ENCODE data around the gene HNRNPA1L2. TPM values are rescaled to one million over a fixed set of nuclear protein-coding genes. Genes with fewer than 3 reads are reported as not detected.

The HNRNPA1L2 gene
- total and polyA plus RNA-seq, 10 of the 15 experiments (the other 5 are each of a cell fraction or from before 2014, with no cell fraction given), result 3.3 to 12.0 (median 7.8) TPM

- TF ChIP-seq RELA (IDR thresholded peaks at IDR 0.05; ENCODE audit: borderline replicate concordance, partially characterized antibody) (no peak), PAX8 (IDR thresholded peaks at IDR 0.05) (peak; percentile 89), MXI1 (IDR thresholded peaks at IDR 0.05; ENCODE audit: low read depth, low read length) (peak; percentile 82), SP1 (IDR thresholded peaks at IDR 0.05; ENCODE audit: low read depth, low read length) (peak; percentile 11), KDM1A (IDR thresholded peaks at IDR 0.05; ENCODE audit: borderline replicate concordance) (no peak), ZNF274 (IDR thresholded peaks at IDR 0.05; ENCODE audit: insufficient read depth, insufficient read length) (no peak), BHLHE40 (IDR thresholded peaks at IDR 0.05; ENCODE audit: borderline replicate concordance in 1 of 2, low read depth in 2 of 2, low read length in 1 of 2) (peak; percentile 58 to 69; a peak in 3 of 4 replicates), FOXK2 (IDR thresholded peaks at IDR 0.05) (peak; percentile 93), RAD51 (IDR thresholded peaks at IDR 0.05) (peak; percentile 37; the same call in 1 of the 2 replicates), ZBTB11 (CRISPR knock-in tag; IDR thresholded peaks at IDR 0.05) (peak; percentile 85), ZNF687 (IDR thresholded peaks at IDR 0.05) (peak; percentile 50), NKRF (conservative IDR thresholded peaks at IDR 0.05) (peak; percentile 58), CBX3 (IDR thresholded peaks at IDR 0.05; ENCODE audit: borderline replicate concordance, low read depth) (no peak), NR2C1 (IDR thresholded peaks at IDR 0.05) (peak; percentile 81), RAD21 (IDR thresholded peaks at IDR 0.05; ENCODE audit: insufficient read depth, low read depth, low read length) (no peak)
- TF ChIP-seq, protein P1, sequence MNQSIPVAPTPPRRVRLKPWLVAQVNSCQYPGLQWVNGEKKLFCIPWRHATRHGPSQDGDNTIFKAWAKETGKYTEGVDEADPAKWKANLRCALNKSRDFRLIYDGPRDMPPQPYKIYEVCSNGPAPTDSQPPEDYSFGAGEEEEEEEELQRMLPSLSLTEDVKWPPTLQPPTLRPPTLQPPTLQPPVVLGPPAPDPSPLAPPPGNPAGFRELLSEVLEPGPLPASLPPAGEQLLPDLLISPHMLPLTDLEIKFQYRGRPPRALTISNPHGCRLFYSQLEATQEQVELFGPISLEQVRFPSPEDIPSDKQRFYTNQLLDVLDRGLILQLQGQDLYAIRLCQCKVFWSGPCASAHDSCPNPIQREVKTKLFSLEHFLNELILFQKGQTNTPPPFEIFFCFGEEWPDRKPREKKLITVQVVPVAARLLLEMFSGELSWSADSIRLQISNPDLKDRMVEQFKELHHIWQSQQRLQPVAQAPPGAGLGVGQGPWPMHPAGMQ (IDR thresholded peaks at IDR 0.05; ENCODE audit: borderline replicate concordance), result peak; percentile 35; the same call in 1 of the 2 replicates
- TF ChIP-seq, protein P2, sequence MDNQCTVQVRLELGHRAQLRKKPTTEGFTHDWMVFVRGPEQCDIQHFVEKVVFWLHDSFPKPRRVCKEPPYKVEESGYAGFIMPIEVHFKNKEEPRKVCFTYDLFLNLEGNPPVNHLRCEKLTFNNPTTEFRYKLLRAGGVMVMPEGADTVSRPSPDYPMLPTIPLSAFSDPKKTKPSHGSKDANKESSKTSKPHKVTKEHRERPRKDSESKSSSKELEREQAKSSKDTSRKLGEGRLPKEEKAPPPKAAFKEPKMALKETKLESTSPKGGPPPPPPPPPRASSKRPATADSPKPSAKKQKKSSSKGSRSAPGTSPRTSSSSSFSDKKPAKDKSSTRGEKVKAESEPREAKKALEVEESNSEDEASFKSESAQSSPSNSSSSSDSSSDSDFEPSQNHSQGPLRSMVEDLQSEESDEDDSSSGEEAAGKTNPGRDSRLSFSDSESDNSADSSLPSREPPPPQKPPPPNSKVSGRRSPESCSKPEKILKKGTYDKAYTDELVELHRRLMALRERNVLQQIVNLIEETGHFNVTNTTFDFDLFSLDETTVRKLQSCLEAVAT (IDR thresholded peaks at IDR 0.05), result peak; percentile 66
Measured at GRCh38 chr13:52652196-52652979, 10.2 kb downstream of the HNRNPA1L2 start, which contains the start of gene SUGT1 (continued).

All from GM12878 (cell line).